A549 (cell line): ENCODE results near the gene YLPM1. TPM values are rescaled to one million over a fixed set of nuclear protein-coding genes. Genes with fewer than 3 reads are reported as not detected.

Experiments used
- ATAC-seq, 2 experiments: fragments of 200-7000 bp in 1 of 2; fragments of >200 bp in 1 of 2; cut with Nextera tagmentation in 1 of 2; cut with Tn5 transposase in 1 of 2; 3 replicates each; pipeline versions ENCODE4 v1.8.0 to v1.9.1; 2018 to 2020; ENCODE audit warnings: mild to moderate bottlenecking in 1 of 2, moderate library complexity in 1 of 2
- CTCF ChIA-PET: fragments of 300-600 bp; sonication (Branson Sonifier 250); formaldehyde crosslinking; extraction: SDS; loops from one replicate; lab custom pipeline; 2021; ENCODE audit warnings: antibody characterized with exemption, inconsistent platforms; lab: Yijun Ruan, JAX
- POLR2A ChIA-PET: fragments of 350-600 bp; formaldehyde crosslinking; extraction: SDS; loops from one replicate; lab custom pipeline; 2021; ENCODE audit warnings: antibody characterized with exemption, inconsistent platforms; lab: Yijun Ruan, JAX
- DNase-seq, 2 experiments: peaks; one replicate each; pipeline versions ENCODE4 v3.0.0 to v3.0.0-alpha.2; 2011 to 2016; ENCODE audit warnings: low read depth in 1 of 2, low spot score in 1 of 2
- FAIRE-seq: peaks from 2 replicates; lab custom pipeline; 2011; peaks lifted over from hg19 to GRCh38; lab: Jason Lieb, UNC
- H3K27ac ChIP-seq, 2 experiments: fragments of >200 bp; sonication (Bioruptor Twin); formaldehyde crosslinking; 3 replicates each; pipeline ENCODE4 v1.5.1; 2016 to 2017
- H3K4me1 ChIP-seq: fragments of >200 bp; sonication (Bioruptor Twin); formaldehyde crosslinking; 3 replicates; pipeline ENCODE4 v1.6.1; 2016
- H3K4me2 ChIP-seq: fragments of >200 bp; sonication (Bioruptor Twin); formaldehyde crosslinking; 3 replicates; pipeline ENCODE4 v1.6.1; 2016
- H3K4me3 ChIP-seq: fragments of >200 bp; sonication (Bioruptor Twin); formaldehyde crosslinking; 3 replicates; pipeline ENCODE4 v1.5.1; 2016
- H3K9me3 ChIP-seq: fragments of >200 bp; sonication (Bioruptor Twin); formaldehyde crosslinking; 3 replicates; pipeline ENCODE4 v1.6.1; 2016
- ATOH8 ChIP-seq: fragments of 250-450 bp; sonication (Bioruptor Pico); IDR thresholded peaks from 2 replicates; pipeline ENCODE4 v1.5.0; 2020; ENCODE audit warnings: low read depth, mild to moderate bottlenecking, moderate library complexity
- CBX8 ChIP-seq: fragments of 200-600 bp; sonication (generic); IDR thresholded peaks from 2 replicates; pipeline ENCODE4 v1.6.1; 2016
- CHD2 ChIP-seq: fragments of 150-350 bp; IDR thresholded peaks from 2 replicates; pipeline ENCODE4 v1.6.1; 2014; ENCODE audit warnings: low read length; ENCODE audit not compliant: partially characterized antibody
- CTCF ChIP-seq: fragments of >200 bp; sonication (Bioruptor Twin); formaldehyde crosslinking; IDR thresholded peaks from 3 replicates; pipeline ENCODE4 v1.5.1; 2016
- E2F6 ChIP-seq: IDR thresholded peaks from 2 replicates; pipeline ENCODE4 v1.6.1; 2012; ENCODE audit warnings: low read depth, borderline replicate concordance
- EHF ChIP-seq: fragments of 250-450 bp; sonication (Bioruptor Pico); IDR thresholded peaks from 2 replicates; pipeline ENCODE4 v1.5.0; 2020; ENCODE audit warnings: mild to moderate bottlenecking
- EHMT2 ChIP-seq: fragments of 200-600 bp; sonication (generic); IDR thresholded peaks from 2 replicates; pipeline ENCODE4 v1.6.1; 2016; ENCODE audit warnings: antibody characterized with exemption, low read depth, mild to moderate bottlenecking, moderate library complexity
- FOSL2 ChIP-seq, 2 experiments: fragments of 450-650 bp in 1 of 2; fragments of >200 bp in 1 of 2; sonication (Bioruptor Twin) in 1 of 2; formaldehyde crosslinking; IDR thresholded peaks; 2 replicates each; pipeline versions ENCODE4 v1.5.0 to v1.6.1; 2016 to 2020; ENCODE audit warnings: mild to moderate bottlenecking in 1 of 2, moderate library complexity in 1 of 2
- FOXS1 ChIP-seq: fragments of 250-450 bp; sonication (Bioruptor Pico); IDR thresholded peaks from 2 replicates; pipeline ENCODE4 v1.5.0; 2020; ENCODE audit warnings: mild to moderate bottlenecking, moderate library complexity
- HDAC2 ChIP-seq: fragments of 200-600 bp; sonication (generic); IDR thresholded peaks from 2 replicates; pipeline ENCODE4 v1.6.1; 2016
- HES2 ChIP-seq: fragments of >200 bp; sonication (Bioruptor Twin); formaldehyde crosslinking; IDR thresholded peaks from 2 replicates; pipeline ENCODE4 v1.6.1; 2016
- HOXA7 ChIP-seq: fragments of 250-450 bp; sonication (Bioruptor Pico); IDR thresholded peaks from 2 replicates; pipeline ENCODE4 v1.5.0; 2020; ENCODE audit warnings: mild to moderate bottlenecking, moderate library complexity
- HOXB13 ChIP-seq: fragments of 250-450 bp; sonication (Bioruptor Pico); IDR thresholded peaks from 2 replicates; pipeline ENCODE4 v1.5.0; 2020; ENCODE audit warnings: low read depth, mild to moderate bottlenecking, moderate library complexity
- JUNB ChIP-seq: fragments of >200 bp; sonication (Bioruptor Twin); formaldehyde crosslinking; IDR thresholded peaks from 2 replicates; pipeline ENCODE4 v1.6.1; 2016
- KDM1A ChIP-seq: fragments of 200-600 bp; sonication (generic); IDR thresholded peaks from 2 replicates; pipeline ENCODE4 v1.6.1; 2016; ENCODE audit warnings: low read depth, mild to moderate bottlenecking
- KDM5A ChIP-seq: fragments of 200-600 bp; sonication (generic); IDR thresholded peaks from 2 replicates; pipeline ENCODE4 v1.6.1; 2016; ENCODE audit warnings: antibody characterized with exemption, mild to moderate bottlenecking
- MAFK ChIP-seq: fragments of 450-650 bp; IDR thresholded peaks from 2 replicates; pipeline ENCODE4 v1.6.1; 2014; ENCODE audit not compliant: partially characterized antibody
- MAX ChIP-seq: IDR thresholded peaks from 2 replicates; pipeline ENCODE4 v1.6.1; 2012
- MAZ ChIP-seq: fragments of 150-350 bp; IDR thresholded peaks from 2 replicates; pipeline ENCODE4 v1.6.1; 2014; ENCODE audit warnings: antibody characterized with exemption, low read depth, low read length, borderline replicate concordance
- MYC ChIP-seq: IDR thresholded peaks from 2 replicates; pipeline ENCODE4 v1.6.1; 2012; ENCODE audit warnings: mild to moderate bottlenecking, inconsistent platforms, low read length, improper control_type of control experiment, borderline replicate concordance
- NFE2L2 ChIP-seq: fragments of 150-350 bp; conservative IDR thresholded peaks from 2 replicates; pipeline ENCODE4 v1.6.1; 2014; ENCODE audit warnings: low read length
- PBX3 ChIP-seq: IDR thresholded peaks from 2 replicates; pipeline ENCODE4 v1.6.1; 2012
- PHF8 ChIP-seq: fragments of 200-600 bp; sonication (generic); IDR thresholded peaks from 2 replicates; pipeline ENCODE4 v1.6.1; 2016; ENCODE audit warnings: low read depth, mild to moderate bottlenecking, antibody characterized with exemption, moderate library complexity, borderline replicate concordance
- POLR2A ChIP-seq: IDR thresholded peaks from 2 replicates; pipeline ENCODE4 v1.6.1; 2012; ENCODE audit warnings: mild to moderate bottlenecking, low read length
- RAD21 ChIP-seq, 2 experiments: fragments of >200 bp in 1 of 2; sonication (Bioruptor Twin) in 1 of 2; formaldehyde crosslinking in 1 of 2; IDR thresholded peaks in 1 of 2; conservative IDR thresholded peaks in 1 of 2; 2 replicates in 1 of 2; 3 replicates in 1 of 2; pipeline ENCODE4 v1.6.1; 2012 to 2018; ENCODE audit warnings: inconsistent platforms in 1 of 2
- RFX5 ChIP-seq: fragments of 450-650 bp; IDR thresholded peaks from 2 replicates; pipeline ENCODE4 v1.7.1; 2014; ENCODE audit warnings: antibody characterized with exemption, mild to moderate bottlenecking, moderate library complexity
- RNF2 ChIP-seq: fragments of 200-600 bp; sonication (generic); IDR thresholded peaks from 2 replicates; pipeline ENCODE4 v1.6.1; 2016; ENCODE audit warnings: low read depth, mild to moderate bottlenecking, antibody characterized with exemption, moderate library complexity, borderline replicate concordance
- SMC3 ChIP-seq: fragments of >200 bp; sonication (Bioruptor Twin); formaldehyde crosslinking; IDR thresholded peaks from 3 replicates; pipeline ENCODE4 v1.6.1; 2018; ENCODE audit warnings: inconsistent platforms
- USF2 ChIP-seq: fragments of 450-650 bp; IDR thresholded peaks from 2 replicates; pipeline ENCODE4 v1.6.1; 2014; ENCODE audit warnings: antibody characterized with exemption
- ZFP36 ChIP-seq: fragments of 450-650 bp; IDR thresholded peaks from 2 replicates; pipeline ENCODE4 v1.6.1; 2014; ENCODE audit warnings: borderline replicate concordance; ENCODE audit not compliant: partially characterized antibody
- WGBS: methylation state at CpG from one replicate; pipeline ENCODE4 v1.1.6; 2017; ENCODE audit errors: missing lambda C conversion rate; 5-methylcytosine and 5-hydroxymethylcytosine counted together
- polyA plus RNA-seq, 4 experiments: library from polyadenylated mRNA; depleted of rRNA in 3 of 4; stranded (reverse); fragments of >200 nt; fragmentation: RNase III in 1 of 4; extraction: RNeasy Plus Mini Kit Qiagen cat#74134 plus additional on column Dnase treatment in 1 of 4; gene quantifications; 2 replicates in 3 of 4; 3 replicates in 1 of 4; pipeline ENCODE4 v1.2.3, GENCODE V29; 2011 to 2017

Gene YLPM1
- polyA plus RNA-seq, 2 of the 4 experiments (the other 2 are of a cell fraction) = 20.3 to 37.8 TPM

- DNase-seq (no peak), FAIRE-seq (peak; percentile 72), ATAC-seq (no peak)
- CTCF ChIA-PET = interaction anchor here (0.7 to 1.7 kb wide), 3 partner anchors 15 to 190 kb away, joined by 3 to 5 read pairs (median 4); partner anchors contain the start of gene LTBP2
- Histone ChIP-seq H3K9me3 (no peaks in the 10 kb centered on the region), H3K4me2 (no peak overlapping the region), H3K4me3 (no peak overlapping the region), H3K27ac (no peak overlapping the region), H3K4me1 (no peaks in the 10 kb centered on the region)
- POLR2A ChIA-PET = no interaction called here
- TF ChIP-seq CBX8 (no peak), HES2 (no peak), FOXS1 (CRISPR knock-in tag) (no peak), EHMT2 (no peak), NFE2L2 (no peak), HOXA7 (CRISPR knock-in tag) (no peak), MAX (no peak), JUNB (no peak), POLR2A (no peak), SMC3 (no peak), KDM1A (no peak), MAFK (no peak), MAZ (no peak), CTCF (no peak), KDM5A (no peak), PHF8 (no peak), RAD21 (conservative IDR thresholded peaks at IDR 0.05 in 1 of 2, IDR thresholded peaks at IDR 0.05 in 1 of 2) (no peak), PBX3 (no peak), MYC (no peak)
Observed at GRCh38 chr14:74799765-74800164, 36.6 kb downstream of the YLPM1 start.

GRCh38 chr14:74800780-74801179 lies 37.7 kb downstream of the YLPM1 start:
- no peak for ATAC-seq
- Histone ChIP-seq H3K9me3 (no peaks in the 10 kb centered on the region), H3K4me1 (no peaks in the 10 kb centered on the region), H3K4me3 (no peak overlapping the region), H3K27ac (no peak overlapping the region), H3K4me2 (no peak overlapping the region)
- no peak for FAIRE-seq
- ChIA-PET POLR2A (interaction anchor here (0.6 kb wide), 1 partner anchor 9 kb away, joined by 3 read pairs; no protein-coding TSS in a partner anchor), CTCF (interaction anchor here (1.5 to 2.2 kb wide), 3 partner anchors 14 to 299 kb away, joined by 3 to 7 read pairs (median 5); no protein-coding TSS in a partner anchor)
- DNase-seq = no peak
- WGBS = 86% methylated on average over 3 of the region's 3 CpGs
- TF ChIP-seq RFX5 = no peak
- TF ChIP-seq FOSL2 (IDR thresholded peaks at IDR 0.05) = no peak
- TF ChIP-seq FOSL2 (CRISPR knock-in tag; IDR thresholded peaks at IDR 0.05) = no peak

- CTCF ChIA-PET = interaction anchor here (2.2 kb wide), 1 partner anchor 300 kb away, joined by 7 read pairs; no protein-coding TSS in a partner anchor
- TF ChIP-seq RNF2 (no peak), HES2 (no peak), CHD2 (no peak), MYC (no peak), HOXA7 (CRISPR knock-in tag) (no peak), HOXB13 (CRISPR knock-in tag) (no peak), ZFP36 (no peak), E2F6 (no peak), EHF (CRISPR knock-in tag) (no peak), ATOH8 (no peak), USF2 (no peak), HDAC2 (no peak)
Observed at GRCh38 chr14:74801396-74801795, 38.3 kb downstream of the YLPM1 start.

More at GRCh38 chr14:74801396-74801795, 38.3 kb downstream of the YLPM1 start:
- POLR2A ChIA-PET = interaction anchor here (0.6 kb wide), 1 partner anchor 9 kb away, joined by 3 read pairs; no protein-coding TSS in a partner anchor
- H3K27ac ChIP-seq = no peak overlapping the region
- no peaks in the 10 kb centered on the region for H3K4me1 ChIP-seq
- no peak overlapping the region for H3K4me2 ChIP-seq
- FAIRE-seq (no peak), DNase-seq (no peak), ATAC-seq (no peak)
- WGBS = 87% methylated on average over 3 of the region's 3 CpGs
- no peak overlapping the region for H3K4me3 ChIP-seq
- no peaks in the 10 kb centered on the region for H3K9me3 ChIP-seq
